Measurements from ENCODE around the gene TRIML1. TPM values are rescaled to one million over a fixed set of nuclear protein-coding genes. Genes with fewer than 3 reads are reported as not detected.

The TRIML1 gene
- total and polyA plus RNA-seq, 2 donors (not counting 1 experiment from before 2014, with no cell fraction given) = not detected

GRCh38 chr4:188130355-188130754, 8.9 kb upstream of the TRIML1 start:
- Histone ChIP-seq H3K27me3 (replicated peaks in 1 of 4; ENCODE audit: control extremely low read depth in 1 of 4, control insufficient read depth in 3 of 4, insufficient read depth in 4 of 4, low read length in 3 of 4) (no peaks in the 10 kb centered on the region), H3K36me3 (replicated peaks in 1 of 2; ENCODE audit: control extremely low read depth in 1 of 2, control insufficient read depth in 1 of 2, extremely low read depth in 1 of 2, insufficient read depth in 2 of 2, low read length in 1 of 2) (no peaks in the 10 kb centered on the region), H3K9me3 (ENCODE audit: control extremely low read depth in 1 of 3, control insufficient read depth in 2 of 3, insufficient read depth in 1 of 3, low read length in 2 of 3) (peaks cover 0 to 13% (median 1%) of the 10 kb centered on the region in 3 donors), H3K9ac (ENCODE audit: low read length) (no peak overlapping the region), H3K4me1 (ENCODE audit: control insufficient read depth in 2 of 2, insufficient read depth in 2 of 2, low read length in 2 of 2) (no peaks in the 10 kb centered on the region), H3K4me3 (ENCODE audit: control extremely low read depth in 1 of 5, extremely low read depth in 1 of 5, insufficient read depth in 1 of 5, low read depth in 2 of 5, low read length in 4 of 5) (no peak overlapping the region), H4K20me1 (ENCODE audit: control insufficient read depth, insufficient read depth, low read length, poor library complexity, severe bottlenecking) (no peaks in the 10 kb centered on the region), H3K27ac (ENCODE audit: low read length in 2 of 2) (no peak overlapping the region), H3K4me2 (replicated peaks; ENCODE audit: low read depth, low read length, poor library complexity, severe bottlenecking) (no peak overlapping the region), H3K79me2 (ENCODE audit: control insufficient read depth, insufficient read depth, low read length) (no peaks in the 10 kb centered on the region), H2AFZ (ENCODE audit: insufficient read depth, low read depth, low read length, poor library complexity, severe bottlenecking) (no peak overlapping the region)
- CTCF ChIA-PET = no interaction called here
- POLR2A ChIA-PET = no interaction called here
- DNase-seq = no peak
- intact Hi-C loops (cut with micrococcal nuclease) = no loop called here
- ATAC-seq (ENCODE audit: low read depth) = no peak
- WGBS (ENCODE audit: insufficient coverage) = 100% methylated on average over 1 of the region's 4 CpGs
- Mint-ChIP-seq H3K27ac (no peak overlapping the region), H3K4me3 (no peak overlapping the region), H3K27me3 (no peaks in the 10 kb centered on the region), H3K4me1 (no peaks in the 10 kb centered on the region), H3K9me3 (ENCODE audit: insufficient read depth) (no peaks in the 10 kb centered on the region)
- TF ChIP-seq EZH2 (IDR thresholded peaks at IDR 0.05; ENCODE audit: borderline replicate concordance, insufficient read depth, low read depth, low read length, poor library complexity, severe bottlenecking) = no peak
- no peak for TF ChIP-seq CTCF (IDR thresholded peaks at IDR 0.05)

DNA sequence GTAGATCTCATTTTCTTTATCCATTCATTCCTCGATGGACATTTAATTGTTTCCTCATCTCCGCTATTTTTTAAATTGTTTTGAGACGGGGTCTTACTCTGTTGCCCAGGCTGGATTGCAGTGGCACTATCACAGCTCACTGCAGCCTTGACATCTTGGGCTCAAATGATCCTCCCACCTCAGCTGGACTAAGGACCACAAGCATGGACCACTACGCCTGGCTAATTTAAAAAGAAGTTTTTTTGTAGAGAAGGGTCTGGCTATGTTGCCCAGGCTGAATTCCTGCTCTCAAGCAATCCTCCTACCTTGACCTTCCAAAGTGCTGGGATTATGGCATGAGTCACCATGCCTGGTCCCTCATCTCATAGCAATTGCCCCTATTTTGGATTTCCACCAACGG, 7.0 kb upstream of the TRIML1 start:
- WGBS (ENCODE audit: insufficient coverage) = 76% methylated on average over 3 of the region's 5 CpGs
- POLR2A ChIA-PET = no interaction called here

More for the DNA sequence above, 7.0 kb upstream of the TRIML1 start:
- H3K9me3 Mint-ChIP-seq (ENCODE audit: insufficient read depth) = no peaks in the 10 kb centered on the region
- H3K9ac ChIP-seq (ENCODE audit: low read length) = no peak overlapping the region
- DNase-seq (no peak), ATAC-seq (ENCODE audit: low read depth) (no peak)
- no peaks in the 10 kb centered on the region for H3K27me3 ChIP-seq (replicated peaks in 1 of 4; ENCODE audit: control extremely low read depth in 1 of 4, control insufficient read depth in 3 of 4, insufficient read depth in 4 of 4, low read length in 3 of 4)
- peaks cover 0 to 13% (median 1%) of the 10 kb centered on the region in 3 donors for H3K9me3 ChIP-seq (ENCODE audit: control extremely low read depth in 1 of 3, control insufficient read depth in 2 of 3, insufficient read depth in 1 of 3, low read length in 2 of 3)
- no peak overlapping the region for H3K4me3 Mint-ChIP-seq
- no peak overlapping the region for H3K4me3 ChIP-seq (ENCODE audit: control extremely low read depth in 1 of 5, extremely low read depth in 1 of 5, insufficient read depth in 1 of 5, low read depth in 2 of 5, low read length in 4 of 5)
- no peaks in the 10 kb centered on the region for H3K4me1 Mint-ChIP-seq
- no peak overlapping the region for H3K27ac Mint-ChIP-seq
- no peak overlapping the region for H3K4me2 ChIP-seq (replicated peaks; ENCODE audit: low read depth, low read length, poor library complexity, severe bottlenecking)
- TF ChIP-seq EZH2 (IDR thresholded peaks at IDR 0.05; ENCODE audit: borderline replicate concordance, insufficient read depth, low read depth, low read length, poor library complexity, severe bottlenecking) = no peak
- no peak for TF ChIP-seq CTCF (IDR thresholded peaks at IDR 0.05)
- H2AFZ ChIP-seq (ENCODE audit: insufficient read depth, low read depth, low read length, poor library complexity, severe bottlenecking) = no peak overlapping the region
- no peaks in the 10 kb centered on the region for H4K20me1 ChIP-seq (ENCODE audit: control insufficient read depth, insufficient read depth, low read length, poor library complexity, severe bottlenecking)
- no peaks in the 10 kb centered on the region for H3K79me2 ChIP-seq (ENCODE audit: control insufficient read depth, insufficient read depth, low read length)
- intact Hi-C loops (cut with micrococcal nuclease) = no loop called here
- H3K4me1 ChIP-seq (ENCODE audit: control insufficient read depth in 2 of 2, insufficient read depth in 2 of 2, low read length in 2 of 2) = no peaks in the 10 kb centered on the region
- no peak overlapping the region for H3K27ac ChIP-seq (ENCODE audit: low read length in 2 of 2)
- H3K36me3 ChIP-seq (replicated peaks in 1 of 2; ENCODE audit: control extremely low read depth in 1 of 2, control insufficient read depth in 1 of 2, extremely low read depth in 1 of 2, insufficient read depth in 2 of 2, low read length in 1 of 2) = no peaks in the 10 kb centered on the region
- no peaks in the 10 kb centered on the region for H3K27me3 Mint-ChIP-seq
- CTCF ChIA-PET = no interaction called here

Measured in B cell (primary cell).